Activated CD4-positive, alpha-beta T cell treated with anti-CD3 and anti-CD28 coated beads, Interleukin-2, amount 50 U/mL, for 4 hours (primary cell): ENCODE data around the gene ATP6V0C.
"Not testable (repeated sequence)": the region's sequence is repeated elsewhere in the genome, so short reads cannot be mapped to it uniquely, and the experiment has no call there.

Source experiments
- DNase-seq, 2 experiments: peaks; one replicate each; pipeline ENCODE4 v3.0.0-alpha.2; 2020

ATP6V0C gene

DNA sequence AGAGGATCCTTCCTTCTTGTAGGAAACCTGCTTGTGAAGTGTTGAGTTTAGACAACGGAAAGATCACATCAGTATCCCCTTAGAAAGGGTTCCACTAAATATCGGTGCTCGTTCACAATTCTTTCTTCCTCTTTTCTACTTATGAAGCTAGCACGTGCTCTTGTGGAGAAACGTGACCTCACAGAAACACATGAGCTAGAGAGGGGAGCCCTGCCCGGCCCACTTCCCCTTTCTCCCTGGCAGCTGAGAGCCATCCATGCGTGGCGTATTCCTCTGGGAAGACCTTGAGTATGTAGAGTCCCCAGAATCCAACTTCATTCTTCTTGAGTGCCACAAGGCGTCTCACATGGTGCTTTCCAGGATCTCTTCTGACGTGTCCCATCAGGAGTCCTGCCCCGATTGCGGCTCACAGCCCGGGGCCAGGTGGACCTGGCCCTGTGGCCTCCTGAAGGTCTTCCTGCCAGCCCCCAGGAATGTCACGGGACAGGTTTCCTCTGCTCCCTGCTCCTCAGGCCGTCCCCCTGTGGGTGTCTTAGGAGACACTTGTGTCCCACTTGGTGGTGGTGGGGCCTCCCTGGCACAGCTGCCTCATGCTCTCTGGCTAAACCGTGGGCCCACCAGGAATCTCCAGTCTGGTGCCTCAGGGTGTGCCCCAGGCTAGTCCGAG is 46.5 kb downstream of the ATP6V0C start:
- DNase-seq = not testable (repeated sequence)

DNA sequence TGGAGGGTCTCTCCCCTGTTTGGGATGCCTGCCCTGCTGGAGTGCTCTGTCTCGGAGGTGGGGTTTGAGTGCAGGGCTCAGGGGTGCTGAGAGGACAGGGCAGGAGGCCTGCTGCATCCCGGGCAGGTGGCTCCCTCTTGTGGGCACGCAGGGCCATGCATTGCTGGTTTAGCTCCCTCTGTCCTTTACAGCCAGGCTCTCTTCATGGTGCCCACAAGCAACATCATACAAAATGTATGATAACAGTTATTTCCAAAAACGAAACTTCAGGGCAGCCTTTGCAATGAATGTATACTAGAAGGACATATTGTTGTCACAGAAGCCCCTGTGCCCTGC is 47.0 kb downstream of the ATP6V0C start:
- peak; percentile 53 to 62 for DNase-seq

DNA sequence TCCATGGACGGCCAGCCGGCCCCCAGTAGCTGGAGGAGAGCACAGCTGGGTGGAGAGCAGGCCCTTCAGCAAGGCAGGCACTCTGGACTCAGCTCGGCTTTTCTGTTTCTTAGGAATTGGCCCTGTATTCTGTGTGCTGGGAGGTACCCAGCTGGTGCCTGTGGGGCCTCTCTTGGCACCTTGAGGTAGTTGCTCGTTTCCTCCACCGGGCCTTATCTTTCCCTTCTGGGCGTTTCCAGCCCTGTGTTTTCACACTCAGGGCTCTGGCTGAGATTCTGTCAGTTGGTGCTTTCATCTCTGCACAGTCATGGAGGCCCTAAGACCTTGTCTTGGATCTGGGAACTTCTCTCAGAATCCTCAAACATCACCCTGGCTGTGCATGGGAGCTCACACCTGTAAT is 53.8 kb downstream of the ATP6V0C start:
- DNase-seq = not testable (repeated sequence)

DNA sequence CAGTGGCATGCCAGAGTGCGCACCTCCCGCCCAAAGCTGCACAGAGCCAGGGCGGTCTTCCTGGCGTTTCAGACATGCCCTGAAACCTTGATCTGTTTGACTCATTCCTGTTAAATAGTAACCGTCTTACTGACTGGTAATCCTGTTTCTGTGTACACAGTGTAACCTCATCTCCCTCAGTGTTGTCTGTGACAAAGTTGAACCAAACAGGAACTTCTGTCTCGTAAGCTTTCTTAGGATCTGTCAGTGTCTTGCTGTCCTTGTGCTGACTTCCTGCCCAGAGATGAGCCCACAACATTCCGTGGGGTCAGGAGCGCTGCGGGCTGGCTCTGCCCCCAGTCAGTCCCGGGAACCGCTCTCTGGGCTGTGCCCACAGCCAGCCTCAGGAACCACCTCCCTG is 54.8 kb downstream of the ATP6V0C start:
- not testable (repeated sequence) for DNase-seq
